ENCODE measurements around the gene SULF2.

SULF2 gene

GRCh38 chr20:47718398-47718797 is 66.9 kb downstream of the SULF2 start:
- no peak for TF ChIP-seq CTCF (IDR thresholded peaks at IDR 0.05; ENCODE audit: low read depth, low read length)
- Histone ChIP-seq H3K27me3 (no peaks in the 10 kb centered on the region), H3K9me3 (no peaks in the 10 kb centered on the region), H3K4me1 (peaks cover 14% of the 10 kb centered on the region), H3K36me3 (peaks cover 3% of the 10 kb centered on the region), H3K4me3 (ENCODE audit: low read depth, low read length) (no peak overlapping the region)
- no peak for DNase-seq

- no peak for TF ChIP-seq CTCF (IDR thresholded peaks at IDR 0.05; ENCODE audit: low read depth, low read length)
Observed at GRCh38 chr20:47717421-47717820, 67.9 kb downstream of the SULF2 start.

DNA sequence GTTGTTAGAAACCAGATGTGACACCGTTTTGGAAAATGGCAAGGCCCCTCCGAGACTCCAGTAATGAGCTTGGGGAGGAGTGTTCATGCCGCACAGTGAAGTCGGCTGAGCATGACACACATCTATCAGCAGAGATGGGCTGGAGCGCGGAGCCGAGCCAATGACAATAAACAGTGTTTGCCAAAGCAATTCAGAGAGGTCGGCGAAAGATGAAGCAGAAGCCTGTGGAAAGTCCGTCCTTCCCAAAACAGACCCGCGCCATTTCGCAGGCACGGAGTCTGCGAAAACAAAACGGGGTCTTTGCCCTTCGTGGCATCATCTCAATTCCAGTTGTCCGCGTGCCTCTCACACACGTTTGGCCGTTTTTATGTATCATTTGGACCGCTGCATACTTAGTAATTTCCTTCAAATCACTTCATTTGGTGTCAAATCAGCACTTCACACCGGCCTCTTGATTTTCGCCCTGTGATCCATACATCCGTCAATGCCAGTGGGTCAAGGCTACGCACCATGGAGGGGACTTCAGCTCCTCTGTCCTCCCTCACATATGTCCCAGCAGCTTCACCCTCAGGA is 71.3 kb downstream of the SULF2 start:
- Histone ChIP-seq H3K4me3 (ENCODE audit: low read depth, low read length) (no peak overlapping the region), H3K36me3 (peaks cover 3% of the 10 kb centered on the region), H3K4me1 (peaks cover 32% of the 10 kb centered on the region), H3K9me3 (no peaks in the 10 kb centered on the region), H3K27me3 (no peaks in the 10 kb centered on the region)
- peak; percentile 60 for DNase-seq
- TF ChIP-seq CTCF (IDR thresholded peaks at IDR 0.05; ENCODE audit: low read depth, low read length): no peak

More at GRCh38 chr20:47717421-47717820, 67.9 kb downstream of the SULF2 start:
- Histone ChIP-seq H3K4me1 (peaks cover 16% of the 10 kb centered on the region), H3K4me3 (ENCODE audit: low read depth, low read length) (no peak overlapping the region), H3K36me3 (peaks cover 3% of the 10 kb centered on the region), H3K9me3 (no peaks in the 10 kb centered on the region), H3K27me3 (no peaks in the 10 kb centered on the region)
- DNase-seq: no peak

DNA sequence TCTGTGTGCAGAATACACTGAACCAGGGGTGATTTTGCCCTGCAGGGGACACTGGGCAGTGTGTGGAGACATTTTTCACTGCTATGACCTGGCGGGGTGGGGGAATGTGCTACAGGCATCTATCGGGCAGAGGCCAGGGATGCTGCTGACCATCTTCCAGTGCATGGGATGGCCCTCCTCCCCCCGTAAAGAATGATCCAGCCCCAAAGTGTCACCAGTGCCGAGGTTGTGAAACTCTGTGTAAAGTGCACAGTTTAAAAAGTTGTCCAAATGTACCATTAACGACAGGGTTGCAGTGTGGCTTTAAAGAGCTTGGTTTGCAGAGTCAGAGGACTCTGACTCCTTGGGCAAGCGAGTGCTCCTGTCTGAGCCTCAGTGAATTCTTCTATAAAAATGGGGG is 72.1 kb downstream of the SULF2 start:
- H3K36me3 ChIP-seq: peaks cover 3% of the 10 kb centered on the region; the same call in 1 of the 2 replicates
- no peaks in the 10 kb centered on the region for H3K27me3 ChIP-seq
- H3K4me1 ChIP-seq: peaks cover 38% of the 10 kb centered on the region
- no peak overlapping the region for H3K4me3 ChIP-seq (ENCODE audit: low read depth, low read length)
- no peak for DNase-seq
- H3K9me3 ChIP-seq: no peaks in the 10 kb centered on the region
- TF ChIP-seq CTCF (IDR thresholded peaks at IDR 0.05; ENCODE audit: low read depth, low read length): no peak

DNA sequence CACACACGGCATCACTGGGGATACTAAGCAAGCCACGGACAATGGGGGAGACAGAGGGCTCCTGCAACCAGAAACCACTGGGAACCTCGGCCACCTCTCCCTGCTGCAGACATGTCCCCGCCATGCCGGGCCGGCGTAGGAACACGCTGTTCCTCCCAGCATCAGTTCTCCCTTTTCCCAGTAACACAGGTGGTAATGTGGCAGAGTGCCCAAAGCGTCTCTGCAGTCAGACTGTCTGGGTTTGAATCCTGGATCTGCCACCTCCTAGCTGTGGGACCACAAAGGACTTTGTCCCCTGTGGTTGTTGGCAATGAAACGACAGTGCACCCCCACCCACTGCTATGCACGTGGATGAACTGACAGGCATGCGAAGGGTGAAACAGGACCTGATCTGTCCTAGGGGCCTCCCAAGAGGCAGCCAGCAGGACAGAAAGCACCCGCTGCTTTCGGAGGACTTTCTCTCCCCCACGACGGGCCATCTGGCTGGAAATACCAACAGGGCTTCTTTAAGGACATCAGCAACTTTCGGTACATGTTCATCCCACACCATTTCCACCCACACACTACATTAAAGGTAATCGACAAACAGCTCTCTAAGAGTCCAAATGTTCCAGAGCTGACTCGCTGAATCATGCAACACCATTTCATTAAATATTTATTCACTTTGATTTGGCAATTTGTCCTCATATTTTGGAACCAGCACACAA is 74.1 kb downstream of the SULF2 start:
- Histone ChIP-seq H3K27me3 (no peaks in the 10 kb centered on the region), H3K36me3 (peaks cover 4% of the 10 kb centered on the region; the same call in 1 of the 2 replicates), H3K4me1 (peaks cover 57% of the 10 kb centered on the region), H3K4me3 (ENCODE audit: low read depth, low read length) (peak overlapping the region; percentile 20), H3K9me3 (no peaks in the 10 kb centered on the region)
- TF ChIP-seq CTCF (IDR thresholded peaks at IDR 0.05; ENCODE audit: low read depth, low read length): no peak
- no peak for DNase-seq

DNA sequence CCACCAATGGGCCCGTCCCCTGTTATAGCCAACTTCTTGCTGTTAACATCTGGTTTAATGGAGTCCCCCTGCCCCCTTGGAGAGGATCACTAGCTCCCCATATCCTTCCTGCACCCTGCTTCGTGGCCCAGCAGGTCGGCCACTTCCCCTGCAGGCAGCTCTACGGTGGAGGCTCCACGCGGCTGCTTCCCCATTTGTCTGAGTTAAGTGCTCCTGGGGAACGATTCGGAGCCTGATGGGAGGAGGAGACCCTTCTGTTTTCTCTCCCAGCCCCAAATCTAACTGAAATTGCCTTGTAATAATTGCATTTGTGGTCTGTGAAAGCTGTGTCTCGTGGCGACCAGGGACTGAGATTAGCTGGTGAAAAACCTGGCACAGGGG is 74.6 kb downstream of the SULF2 start:
- peaks cover 7% of the 10 kb centered on the region; the same call in 1 of the 2 replicates for H3K36me3 ChIP-seq
- H3K27me3 ChIP-seq: no peaks in the 10 kb centered on the region
- no peak for TF ChIP-seq CTCF (IDR thresholded peaks at IDR 0.05; ENCODE audit: low read depth, low read length)
- peak overlapping the region; percentile 20 for H3K4me3 ChIP-seq (ENCODE audit: low read depth, low read length)
- H3K4me1 ChIP-seq: peaks cover 59% of the 10 kb centered on the region
- DNase-seq: peak; percentile 48
- H3K9me3 ChIP-seq: no peaks in the 10 kb centered on the region

Data from BE2C (cell line).